ENCODE data around the gene DNASE1L1. TPM values are rescaled to one million over a fixed set of nuclear protein-coding genes. Genes with fewer than 3 reads are reported as not detected.
A peak's percentile ranks its signal among the peaks of the same experiment; 100 is the strongest.

DNASE1L1 gene
- polyA plus RNA-seq, 3 donors = 26.2 to 64.5 (median 27.2) TPM

GRCh38 chrX:154371789-154372300 is 37.2 kb downstream of the DNASE1L1 start:
- H3K36me3 Mint-ChIP-seq = peaks cover 6 to 19% of the 10 kb centered on the region in 2 donors
- Histone ChIP-seq H3K27me3 (ENCODE audit: control insufficient read depth in 2 of 2, insufficient read depth in 2 of 2, low read length in 2 of 2) (no peaks in the 10 kb centered on the region), H3K9me3 (replicated peaks in 1 of 2; ENCODE audit: control insufficient read depth in 1 of 2, insufficient read depth in 1 of 2, low read length in 2 of 2) (no peaks in the 10 kb centered on the region), H3K9ac (ENCODE audit: insufficient read depth, low read length, poor library complexity, severe bottlenecking) (peak overlapping the region; percentile 74), H3K4me2 (replicated peaks; ENCODE audit: extremely low read depth, low read length, poor library complexity, severe bottlenecking) (peak overlapping the region; percentile 80), H3K4me3 (replicated peaks in 1 of 3; ENCODE audit: low read depth in 2 of 3, low read length in 3 of 3) (peak overlapping the region; percentile 53 to 88 (median 63)), H3K27ac (ENCODE audit: low read depth in 1 of 2, low read length in 2 of 2) (peak overlapping the region; percentile 67 to 78), H3K79me2 (ENCODE audit: insufficient read depth, low read length) (peaks cover 54% of the 10 kb centered on the region), H4K20me1 (ENCODE audit: insufficient read depth, low read length) (peaks cover 33% of the 10 kb centered on the region), H2AFZ (ENCODE audit: insufficient read depth, low read depth, low read length, poor library complexity, severe bottlenecking) (no peak overlapping the region), H3K4me1 (ENCODE audit: control insufficient read depth in 1 of 2, insufficient read depth in 2 of 2, low read length in 2 of 2) (peaks cover 45 to 56% of the 10 kb centered on the region in 2 donors), H3K36me3 (replicated peaks in 1 of 2; ENCODE audit: control insufficient read depth in 1 of 2, insufficient read depth in 2 of 2, low read length in 2 of 2) (peaks cover 12 to 13% of the 10 kb centered on the region in 2 donors)
- intact Hi-C loops (cut with micrococcal nuclease) = loop anchor here (2.0 to 5.0 kb wide), 2 partner anchors 160 to 163 kb away; no protein-coding TSS in a partner anchor
- peaks cover 21% of the 10 kb centered on the region for H3K4me1 Mint-ChIP-seq
- peak overlapping the region in 5 of 7 donors; percentile 54 to 88 (median 65) for H3K27ac Mint-ChIP-seq
- H3K4me3 Mint-ChIP-seq = peak overlapping the region; percentile 69 to 76
- peaks cover 3 to 18% (median 8%) of the 10 kb centered on the region in 3 donors for H3K27me3 Mint-ChIP-seq (ENCODE audit: low read depth in 3 of 3)
- TF ChIP-seq CTCF (IDR thresholded peaks at IDR 0.05) = no peak
- 1% methylated on average over 16 of the region's 43 CpGs for WGBS (ENCODE audit: insufficient coverage)
- H3K9me3 Mint-ChIP-seq = peaks cover 0 to 29% (median 6%) of the 10 kb centered on the region in 7 donors
- DNase-seq = no peak

GRCh38 chrX:154371017-154371788 is 37.9 kb downstream of the DNASE1L1 start:
- H3K9me3 ChIP-seq (replicated peaks in 1 of 2; ENCODE audit: control insufficient read depth in 1 of 2, insufficient read depth in 1 of 2, low read length in 2 of 2) = no peaks in the 10 kb centered on the region
- 1% methylated on average over 47 of the region's 77 CpGs for WGBS (ENCODE audit: insufficient coverage)

More at GRCh38 chrX:154371017-154371788, 37.9 kb downstream of the DNASE1L1 start:
- H3K27ac ChIP-seq (ENCODE audit: low read depth in 1 of 2, low read length in 2 of 2) = peak overlapping the region; percentile 95 to 100
- peaks cover 3 to 15% (median 8%) of the 10 kb centered on the region in 3 donors for H3K27me3 Mint-ChIP-seq (ENCODE audit: low read depth in 3 of 3)
- peak overlapping the region; percentile 80 for H3K4me2 ChIP-seq (replicated peaks; ENCODE audit: extremely low read depth, low read length, poor library complexity, severe bottlenecking)
- H3K79me2 ChIP-seq (ENCODE audit: insufficient read depth, low read length) = peaks cover 60% of the 10 kb centered on the region
- intact Hi-C loops (cut with micrococcal nuclease) = loop anchor here in 1 of 2 donors (5.0 kb wide), 1 partner anchor 161 kb away; no protein-coding TSS in a partner anchor
- peaks cover 52 to 62% of the 10 kb centered on the region in 2 donors for H3K4me1 ChIP-seq (ENCODE audit: control insufficient read depth in 1 of 2, insufficient read depth in 2 of 2, low read length in 2 of 2)
- no peak overlapping the region for H2AFZ ChIP-seq (ENCODE audit: insufficient read depth, low read depth, low read length, poor library complexity, severe bottlenecking)
- H3K4me1 Mint-ChIP-seq = peaks cover 21% of the 10 kb centered on the region
- H3K27ac Mint-ChIP-seq = peak overlapping the region; percentile 85 to 95 (median 89)
- no peaks in the 10 kb centered on the region for H3K27me3 ChIP-seq (ENCODE audit: control insufficient read depth in 2 of 2, insufficient read depth in 2 of 2, low read length in 2 of 2)
- H3K4me3 Mint-ChIP-seq = peak overlapping the region; percentile 84 to 88
- TF ChIP-seq CTCF (IDR thresholded peaks at IDR 0.05) = no peak
- peaks cover 18 to 19% of the 10 kb centered on the region in 2 donors for H3K36me3 ChIP-seq (replicated peaks in 1 of 2; ENCODE audit: control insufficient read depth in 1 of 2, insufficient read depth in 2 of 2, low read length in 2 of 2)
- H3K36me3 Mint-ChIP-seq = peaks cover 11 to 25% of the 10 kb centered on the region in 2 donors
- peaks cover 0 to 29% (median 6%) of the 10 kb centered on the region in 7 donors for H3K9me3 Mint-ChIP-seq
- peak overlapping the region; percentile 98 for H3K9ac ChIP-seq (ENCODE audit: insufficient read depth, low read length, poor library complexity, severe bottlenecking)
- peaks cover 39% of the 10 kb centered on the region for H4K20me1 ChIP-seq (ENCODE audit: insufficient read depth, low read length)
- DNase-seq = peak; percentile 84 to 93 (median 92)
- H3K4me3 ChIP-seq (replicated peaks in 1 of 3; ENCODE audit: low read depth in 2 of 3, low read length in 3 of 3) = peak overlapping the region; percentile 61 to 94 (median 88)
